Hepatocyte (in vitro differentiated cells): ENCODE results near the gene KLHL30.

Source experiments
- EZH2 ChIP-seq: fragments of 200-600 bp; sonication (generic); IDR thresholded peaks from 2 replicates; pipeline ENCODE4 v1.6.1; 2016; ENCODE audit warnings: antibody characterized with exemption, mild to moderate bottlenecking, borderline replicate concordance
- EZH2phosphoT487 ChIP-seq: fragments of 200-600 bp; sonication (generic); IDR thresholded peaks from one replicate; pipeline ENCODE4 v1.6.1; 2018; ENCODE audit warnings: antibody characterized with exemption, mild to moderate bottlenecking, low read depth, moderate library complexity; ENCODE audit not compliant: unreplicated experiment, severe bottlenecking
- TF ChIP-seq, protein P1 (sequence below): fragments of 200-600 bp; sonication (generic); IDR thresholded peaks from 2 replicates; pipeline ENCODE4 v1.5.1; 2016; ENCODE audit warnings: antibody characterized with exemption, mild to moderate bottlenecking; ENCODE audit not compliant: poor library complexity

DNA sequence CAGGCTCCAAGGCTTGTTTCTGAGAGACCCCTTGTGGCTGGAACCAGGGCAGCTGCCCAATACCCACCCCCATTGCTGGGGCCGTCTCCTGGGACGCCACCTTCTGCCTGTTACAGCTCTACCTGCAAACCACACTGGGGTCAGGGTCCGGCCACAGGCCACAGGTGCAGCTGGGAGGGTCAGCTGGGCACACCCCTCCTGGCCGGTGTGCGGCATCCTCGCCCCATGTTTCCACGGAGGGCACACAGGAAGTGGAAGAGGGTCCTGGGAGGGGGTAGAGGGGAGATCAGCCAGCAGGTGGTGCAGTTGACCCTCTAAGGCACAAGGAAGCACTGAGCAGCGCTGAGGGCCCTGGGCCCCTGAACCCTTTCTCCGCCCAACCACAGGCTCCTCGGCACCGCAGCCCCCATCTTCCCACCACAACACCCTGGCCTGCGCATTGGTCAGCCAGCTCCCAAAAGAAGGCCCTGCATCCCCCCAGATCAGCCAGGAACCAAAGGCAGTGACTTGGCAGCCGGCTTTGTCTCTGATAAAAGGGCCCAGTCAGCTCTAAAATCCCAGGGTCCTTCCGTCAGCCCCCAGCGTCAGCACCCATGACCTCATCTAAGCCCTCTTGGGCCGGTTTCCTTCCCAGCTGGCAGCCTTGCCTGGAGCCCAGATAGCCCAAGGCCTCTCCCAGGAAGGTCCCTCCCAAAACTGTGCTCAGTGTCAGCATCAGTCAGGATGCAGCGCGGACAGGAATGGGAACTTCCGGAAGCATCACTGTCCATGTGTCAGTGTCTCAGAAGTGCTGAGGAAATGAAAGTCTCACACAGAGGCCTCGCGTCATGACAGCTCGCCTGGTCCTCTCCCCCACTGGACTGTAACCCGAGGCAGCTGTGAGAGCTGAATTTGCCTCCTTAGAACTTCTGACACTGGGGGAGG, 22.0 kb downstream of the KLHL30 start:
- TF ChIP-seq, protein P1, sequence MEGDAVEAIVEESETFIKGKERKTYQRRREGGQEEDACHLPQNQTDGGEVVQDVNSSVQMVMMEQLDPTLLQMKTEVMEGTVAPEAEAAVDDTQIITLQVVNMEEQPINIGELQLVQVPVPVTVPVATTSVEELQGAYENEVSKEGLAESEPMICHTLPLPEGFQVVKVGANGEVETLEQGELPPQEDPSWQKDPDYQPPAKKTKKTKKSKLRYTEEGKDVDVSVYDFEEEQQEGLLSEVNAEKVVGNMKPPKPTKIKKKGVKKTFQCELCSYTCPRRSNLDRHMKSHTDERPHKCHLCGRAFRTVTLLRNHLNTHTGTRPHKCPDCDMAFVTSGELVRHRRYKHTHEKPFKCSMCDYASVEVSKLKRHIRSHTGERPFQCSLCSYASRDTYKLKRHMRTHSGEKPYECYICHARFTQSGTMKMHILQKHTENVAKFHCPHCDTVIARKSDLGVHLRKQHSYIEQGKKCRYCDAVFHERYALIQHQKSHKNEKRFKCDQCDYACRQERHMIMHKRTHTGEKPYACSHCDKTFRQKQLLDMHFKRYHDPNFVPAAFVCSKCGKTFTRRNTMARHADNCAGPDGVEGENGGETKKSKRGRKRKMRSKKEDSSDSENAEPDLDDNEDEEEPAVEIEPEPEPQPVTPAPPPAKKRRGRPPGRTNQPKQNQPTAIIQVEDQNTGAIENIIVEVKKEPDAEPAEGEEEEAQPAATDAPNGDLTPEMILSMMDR: peak; percentile 32
- TF ChIP-seq EZH2 (no peak), EZH2phosphoT487 (no peak)
